HepG2 (cell line): Measurements from ENCODE around the gene ARL6IP4. TPM values are rescaled to one million over a fixed set of nuclear protein-coding genes. Genes with fewer than 3 reads are reported as not detected.

Experiments used
- ARHGAP35 ChIP-seq: sonication (generic); formaldehyde crosslinking; IDR thresholded peaks from 2 replicates; pipeline ENCODE4 v1.9.0; 2022; ENCODE audit warnings: mild to moderate bottlenecking, inconsistent platforms, moderate library complexity, missing genetic modification reagents, borderline replicate concordance
- BORCS8-MEF2B ChIP-seq: sonication (generic); formaldehyde crosslinking; IDR thresholded peaks from 2 replicates; pipeline ENCODE4 v1.8.0; 2022; ENCODE audit warnings: mild to moderate bottlenecking, missing genetic modification reagents
- E2F1 ChIP-seq: sonication (generic); formaldehyde crosslinking; IDR thresholded peaks from 2 replicates; pipeline ENCODE4 v1.5.0; 2020; ENCODE audit warnings: missing genetic modification reagents
- GATAD1 ChIP-seq: IDR thresholded peaks from 2 replicates; pipeline ENCODE4 v1.6.1; 2016; ENCODE audit warnings: missing genetic modification reagents, missing compliant biosample characterization
- GFI1 ChIP-seq: sonication (generic); formaldehyde crosslinking; IDR thresholded peaks from 2 replicates; pipeline ENCODE4 v1.5.0; 2020; ENCODE audit warnings: missing genetic modification reagents, mild to moderate bottlenecking, borderline replicate concordance
- MED13 ChIP-seq: sonication (generic); formaldehyde crosslinking; IDR thresholded peaks from 2 replicates; pipeline ENCODE4 v1.5.0; 2020; ENCODE audit warnings: missing genetic modification reagents
- MEF2D ChIP-seq: sonication (generic); formaldehyde crosslinking; IDR thresholded peaks from 2 replicates; pipeline ENCODE4 v1.5.1; 2020; ENCODE audit warnings: mild to moderate bottlenecking, missing genetic modification reagents
- MNT ChIP-seq: fragments of 450-650 bp; IDR thresholded peaks from 2 replicates; pipeline ENCODE4 v1.6.1; 2016
- PPARG ChIP-seq: conservative IDR thresholded peaks from 2 replicates; pipeline ENCODE4 v1.6.1; 2016; ENCODE audit warnings: missing biosample characterization, missing genetic modification reagents
- PRDM15 ChIP-seq: sonication (generic); formaldehyde crosslinking; IDR thresholded peaks from 2 replicates; pipeline ENCODE4 v1.4.0; 2020; ENCODE audit warnings: missing genetic modification reagents
- PTBP1 ChIP-seq: fragments of 200-400 bp; formaldehyde crosslinking; IDR thresholded peaks from 2 replicates; pipeline ENCODE4 v1.6.1; 2018; ENCODE audit warnings: low read length, low read depth; ENCODE audit not compliant: poor library complexity, severe bottlenecking
- ZNF550 ChIP-seq: sonication (generic); formaldehyde crosslinking; IDR thresholded peaks from 2 replicates; pipeline ENCODE4 v1.4.0; 2020; ENCODE audit warnings: mild to moderate bottlenecking, missing genetic modification reagents, borderline replicate concordance
- ZNF646 ChIP-seq: sonication (generic); formaldehyde crosslinking; IDR thresholded peaks from 2 replicates; pipeline ENCODE4 v1.9.0; 2021; ENCODE audit warnings: mild to moderate bottlenecking, missing genetic modification reagents
- ZNF691 ChIP-seq: sonication (generic); formaldehyde crosslinking; IDR thresholded peaks from 2 replicates; pipeline ENCODE4 v1.4.0; 2020; ENCODE audit warnings: missing genetic modification reagents, low read depth, mild to moderate bottlenecking, borderline replicate concordance
- polyA plus RNA-seq, 8 experiments: library from polyadenylated mRNA; depleted of rRNA in 3 of 8; stranded (reverse) in 7 of 8; unstranded in 1 of 8; fragments of >200 nt; fragmentation: Illumina TruSeq in 4 of 8; extraction: Trizol in 4 of 8; gene quantifications; 2 replicates each; pipeline versions ENCODE4 v1.2.1 to v1.2.3, GENCODE V29; 2011 to 2016; ENCODE audit warnings: low read depth in 4 of 8, missing spikeins in 1 of 8, mixed read lengths in 1 of 8; ENCODE audit not compliant: insufficient read depth in 1 of 8
- total RNA-seq, 5 experiments: library from RNA; depleted of rRNA; stranded (reverse); fragments of >200 nt; fragmentation: Illumina TruSeq; extraction: Trizol; gene quantifications; 2 replicates each; pipeline ENCODE4 v1.2.3, GENCODE V29; 2016; ENCODE audit warnings: low read depth in 1 of 5

Gene ARL6IP4
- total and polyA plus RNA-seq, 2 of the 13 experiments (the other 11 are each of a cell fraction or from before 2014, with no cell fraction given) = 155 to 220 TPM

- no peak for TF ChIP-seq E2F1
- no peak for TF ChIP-seq MED13 (CRISPR knock-in tag)
- no peak for TF ChIP-seq BORCS8-MEF2B (CRISPR knock-in tag)
- no peak for TF ChIP-seq ARHGAP35 (CRISPR knock-in tag)
- no peak for TF ChIP-seq ZNF550 (CRISPR knock-in tag)
- peak; percentile 55; the same call in 1 of the 2 replicates for TF ChIP-seq GFI1 (CRISPR knock-in tag)
- TF ChIP-seq GATAD1 (CRISPR knock-in tag) = no peak
- no peak for TF ChIP-seq PPARG (CRISPR knock-in tag)
- TF ChIP-seq PTBP1 = no peak
- TF ChIP-seq ZNF691 (CRISPR knock-in tag) = no peak
- no peak for TF ChIP-seq MNT
- 0 out of 2 replicates have a peak, but pooled peaks have one; percentile 29 for TF ChIP-seq ZNF646 (CRISPR knock-in tag)
- TF ChIP-seq PRDM15 (CRISPR knock-in tag) = no peak
- no peak for TF ChIP-seq MEF2D (CRISPR knock-in tag)
Observed at GRCh38 chr12:122983789-122984515, 3.5 kb downstream of the ARL6IP4 start (continued).
